Skeletal muscle satellite cell (primary cell): ENCODE data around the gene FAM186B.

Experiments used
- H3K27me3 ChIP-seq: 2 replicates; pipeline ENCODE4 v1.7.0; 2013; ENCODE audit warnings: low read length; ENCODE audit not compliant: control insufficient read depth, insufficient read depth
- H3K36me3 ChIP-seq: 2 replicates; pipeline ENCODE4 v1.7.0; 2013; ENCODE audit warnings: mild to moderate bottlenecking, control low read depth, low read length; ENCODE audit not compliant: insufficient read depth
- H3K4me1 ChIP-seq: 2 replicates; pipeline ENCODE4 v1.7.0; 2013; ENCODE audit warnings: low read length; ENCODE audit not compliant: control insufficient read depth, insufficient read depth
- H3K4me2 ChIP-seq: 2 replicates; pipeline ENCODE4 v1.7.0; 2013; ENCODE audit warnings: mild to moderate bottlenecking, low read length
- H3K4me3 ChIP-seq: 2 replicates; pipeline ENCODE4 v1.7.0; 2013; ENCODE audit warnings: low read length
- H3K9ac ChIP-seq: 2 replicates; pipeline ENCODE4 v1.7.0; 2013; ENCODE audit warnings: mild to moderate bottlenecking, low read depth, low read length, moderate library complexity
- H3K9me3 ChIP-seq: replicated peaks from 2 replicates; pipeline ENCODE4 v1.7.0; 2013; ENCODE audit warnings: mild to moderate bottlenecking, control low read depth, low read length

FAM186B gene

GRCh38 chr12:49633703-49634345 lies 28.4 kb upstream of the FAM186B start:
- Histone ChIP-seq H3K36me3 (peaks cover 13% of the 10 kb centered on the region), H3K9ac (no peak overlapping the region), H3K27me3 (no peaks in the 10 kb centered on the region), H3K4me2 (no peak overlapping the region), H3K4me1 (no peaks in the 10 kb centered on the region), H3K4me3 (no peak overlapping the region), H3K9me3 (no peaks in the 10 kb centered on the region)

- Histone ChIP-seq H3K9ac (no peak overlapping the region), H3K9me3 (no peaks in the 10 kb centered on the region), H3K36me3 (peaks cover 9% of the 10 kb centered on the region)
Measured at GRCh38 chr12:49632986-49633702, 27.7 kb upstream of the FAM186B start.

GRCh38 chr12:49632401-49632800 lies 27.0 kb upstream of the FAM186B start:
- no peaks in the 10 kb centered on the region for H3K9me3 ChIP-seq
- H3K36me3 ChIP-seq, result peaks cover 9% of the 10 kb centered on the region

More at GRCh38 chr12:49632986-49633702, 27.7 kb upstream of the FAM186B start:
- H3K4me3 ChIP-seq, result no peak overlapping the region
- no peaks in the 10 kb centered on the region for H3K27me3 ChIP-seq
- peaks cover under 1% of the 10 kb centered on the region for H3K4me1 ChIP-seq
- no peak overlapping the region for H3K4me2 ChIP-seq

DNA sequence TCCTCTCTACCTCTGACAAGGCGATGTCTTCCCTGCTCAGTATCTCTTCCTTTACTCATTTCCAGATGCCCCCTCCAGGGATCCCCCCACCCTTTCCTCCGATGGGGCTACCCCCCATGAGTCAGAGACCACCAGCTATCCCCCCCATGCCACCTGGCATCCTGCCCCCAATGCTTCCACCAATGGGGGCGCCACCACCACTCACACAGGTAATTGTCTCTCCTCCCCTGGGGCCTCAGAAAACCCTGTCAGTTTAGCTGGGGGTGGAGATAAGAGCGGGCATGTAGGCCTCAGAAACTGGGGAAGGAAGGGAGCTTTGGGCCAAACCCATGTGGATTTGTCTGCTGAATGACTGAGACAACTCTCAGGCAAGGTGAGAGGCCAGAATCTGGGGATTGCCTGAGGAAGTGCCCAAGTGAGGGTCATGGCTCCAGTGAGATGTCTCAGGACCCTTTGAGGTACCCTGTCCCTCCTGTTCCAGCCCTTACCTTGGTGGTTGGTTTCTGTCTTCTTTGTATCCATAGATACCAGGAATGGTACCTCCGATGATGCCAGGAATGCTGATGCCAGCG lies 26.0 kb upstream of the FAM186B start:
- Histone ChIP-seq H3K36me3 (peaks cover 9% of the 10 kb centered on the region), H3K9ac (no peak overlapping the region), H3K9me3 (no peaks in the 10 kb centered on the region), H3K4me3 (no peak overlapping the region), H3K27me3 (no peaks in the 10 kb centered on the region), H3K4me2 (no peak overlapping the region), H3K4me1 (peaks cover 10% of the 10 kb centered on the region)

More at GRCh38 chr12:49632401-49632800, 27.0 kb upstream of the FAM186B start:
- Histone ChIP-seq H3K4me2 (no peak overlapping the region), H3K9ac (no peak overlapping the region), H3K27me3 (no peaks in the 10 kb centered on the region), H3K4me1 (peaks cover 8% of the 10 kb centered on the region), H3K4me3 (no peak overlapping the region)

DNA sequence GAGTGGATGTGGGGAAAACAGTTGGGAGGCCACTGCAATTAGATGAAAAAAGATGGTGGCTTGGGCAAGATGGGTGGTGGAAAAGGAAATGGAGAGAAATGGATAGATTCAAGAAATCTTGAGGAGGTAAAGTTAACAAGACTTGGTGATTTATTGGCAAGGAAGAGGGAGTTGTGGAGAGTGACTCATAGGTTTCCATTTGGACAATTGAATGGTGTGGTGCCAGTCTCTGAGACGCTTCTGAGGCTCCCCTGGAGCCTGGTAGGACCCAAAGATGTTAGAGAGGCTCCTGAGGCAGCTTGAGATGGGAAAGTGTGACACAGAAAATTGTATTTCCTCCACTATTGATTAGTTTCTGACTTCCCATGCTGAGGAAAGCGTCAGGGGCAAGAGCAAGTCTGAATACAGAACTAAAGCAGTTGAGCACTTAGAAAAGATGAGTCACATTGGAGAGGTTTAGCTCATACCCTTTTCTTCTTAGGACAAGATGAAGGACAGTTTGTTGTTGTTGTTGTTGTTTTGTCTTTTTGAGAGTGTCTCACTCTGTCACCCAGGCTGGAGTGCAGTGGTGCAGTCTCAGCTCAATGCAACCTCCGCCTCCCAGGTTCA lies 22.4 kb upstream of the FAM186B start:
- Histone ChIP-seq H3K27me3 (no peaks in the 10 kb centered on the region), H3K4me1 (peaks cover 17% of the 10 kb centered on the region), H3K9ac (no peak overlapping the region), H3K36me3 (peaks cover 5% of the 10 kb centered on the region), H3K4me2 (peak overlapping the region; percentile 55), H3K4me3 (peak overlapping the region; percentile 44), H3K9me3 (no peaks in the 10 kb centered on the region)

DNA sequence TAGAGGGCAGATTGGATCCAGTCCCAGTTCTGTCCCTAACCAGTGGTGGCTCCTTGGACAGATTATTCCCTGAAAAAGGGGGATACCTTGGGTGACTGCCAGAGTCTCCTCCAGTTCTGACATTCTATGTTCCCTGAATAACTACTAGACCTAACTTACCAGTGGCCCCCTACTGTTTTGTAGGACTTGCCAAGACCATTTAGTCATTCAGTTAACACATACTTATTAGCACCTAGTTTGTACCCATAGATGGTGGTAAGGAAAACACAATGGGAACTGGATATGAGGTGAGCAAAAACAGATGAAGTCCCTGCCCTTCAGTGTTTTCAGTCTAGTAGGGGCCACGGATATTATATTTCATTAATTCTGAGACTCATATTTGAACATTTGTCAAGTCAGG lies 21.4 kb upstream of the FAM186B start:
- Histone ChIP-seq H3K4me2 (no peak overlapping the region), H3K9me3 (no peaks in the 10 kb centered on the region), H3K4me1 (peaks cover 25% of the 10 kb centered on the region), H3K27me3 (no peaks in the 10 kb centered on the region), H3K4me3 (no peak overlapping the region), H3K9ac (no peak overlapping the region), H3K36me3 (peaks cover 4% of the 10 kb centered on the region)

DNA sequence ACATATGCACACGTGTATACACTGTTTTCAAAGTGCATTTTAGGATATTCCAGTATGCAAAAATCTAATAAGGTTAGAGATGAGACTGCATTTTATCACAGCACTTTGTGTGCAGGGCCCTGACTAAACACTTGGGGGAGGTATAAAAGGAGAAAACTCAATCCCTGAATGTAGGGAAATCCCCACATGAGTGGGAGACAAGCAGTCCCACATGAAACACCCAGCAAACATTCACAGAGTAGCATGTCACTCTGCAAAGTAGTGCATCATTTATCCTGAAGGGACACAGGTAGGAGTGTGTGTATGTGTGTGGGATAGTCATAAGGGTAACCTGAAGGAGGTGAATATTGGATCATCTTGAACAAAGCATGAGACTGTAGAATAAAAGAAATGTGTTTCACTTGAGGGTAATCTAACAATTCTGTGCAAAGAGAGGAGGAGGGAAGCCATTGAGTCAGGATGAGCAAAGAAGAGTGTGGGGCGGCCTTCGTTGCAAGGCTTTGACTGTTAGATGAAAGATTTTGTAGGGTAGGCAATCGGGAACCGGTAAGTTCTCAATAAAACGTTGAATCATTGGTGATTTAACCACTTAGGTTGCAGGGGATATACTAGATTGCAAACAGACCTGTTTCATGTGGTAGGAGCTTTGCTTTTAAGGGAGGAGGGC lies 20.9 kb upstream of the FAM186B start:
- H3K27me3 ChIP-seq, result peaks cover under 1% of the 10 kb centered on the region
- H3K36me3 ChIP-seq, result no peaks in the 10 kb centered on the region
- no peak overlapping the region for H3K4me2 ChIP-seq
- H3K4me3 ChIP-seq, result no peak overlapping the region
- peaks cover 28% of the 10 kb centered on the region for H3K4me1 ChIP-seq
- H3K9me3 ChIP-seq, result no peaks in the 10 kb centered on the region
- H3K9ac ChIP-seq, result no peak overlapping the region

DNA sequence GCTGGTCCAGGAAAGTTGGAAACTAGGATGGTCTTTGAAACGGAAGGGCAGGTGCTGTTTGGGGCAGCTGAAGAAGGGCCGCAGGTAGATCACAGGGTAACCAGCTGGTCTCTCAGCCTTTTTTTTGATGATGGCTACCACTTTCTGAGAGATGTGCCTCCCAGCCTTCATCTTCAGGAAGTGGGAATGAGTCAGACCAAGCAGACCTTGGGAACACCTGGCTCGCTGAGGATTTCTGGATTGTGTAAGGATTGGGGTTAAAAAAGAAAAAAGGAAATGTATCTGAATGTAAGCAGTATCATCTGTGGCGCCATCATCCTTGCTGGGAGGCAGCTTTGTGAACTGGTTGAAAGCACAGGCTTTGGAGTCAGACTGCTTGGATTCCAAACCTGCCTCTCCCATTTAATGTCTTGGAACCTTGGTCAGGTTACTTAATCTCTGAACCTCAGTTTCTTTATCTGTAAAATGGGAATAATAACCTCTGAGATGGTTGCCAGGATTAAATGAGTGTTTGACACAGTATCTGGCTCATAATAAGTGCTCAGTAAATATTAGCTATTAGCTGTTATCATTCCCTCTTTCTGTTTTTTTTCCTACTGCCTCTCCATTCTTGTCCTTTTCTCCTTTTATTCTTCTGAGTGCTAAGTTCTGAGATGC lies 19.6 kb upstream of the FAM186B start:
- Histone ChIP-seq H3K4me1 (peaks cover 28% of the 10 kb centered on the region), H3K4me3 (no peak overlapping the region), H3K36me3 (no peaks in the 10 kb centered on the region), H3K27me3 (peaks cover 3% of the 10 kb centered on the region), H3K4me2 (no peak overlapping the region), H3K9me3 (no peaks in the 10 kb centered on the region), H3K9ac (no peak overlapping the region)

DNA sequence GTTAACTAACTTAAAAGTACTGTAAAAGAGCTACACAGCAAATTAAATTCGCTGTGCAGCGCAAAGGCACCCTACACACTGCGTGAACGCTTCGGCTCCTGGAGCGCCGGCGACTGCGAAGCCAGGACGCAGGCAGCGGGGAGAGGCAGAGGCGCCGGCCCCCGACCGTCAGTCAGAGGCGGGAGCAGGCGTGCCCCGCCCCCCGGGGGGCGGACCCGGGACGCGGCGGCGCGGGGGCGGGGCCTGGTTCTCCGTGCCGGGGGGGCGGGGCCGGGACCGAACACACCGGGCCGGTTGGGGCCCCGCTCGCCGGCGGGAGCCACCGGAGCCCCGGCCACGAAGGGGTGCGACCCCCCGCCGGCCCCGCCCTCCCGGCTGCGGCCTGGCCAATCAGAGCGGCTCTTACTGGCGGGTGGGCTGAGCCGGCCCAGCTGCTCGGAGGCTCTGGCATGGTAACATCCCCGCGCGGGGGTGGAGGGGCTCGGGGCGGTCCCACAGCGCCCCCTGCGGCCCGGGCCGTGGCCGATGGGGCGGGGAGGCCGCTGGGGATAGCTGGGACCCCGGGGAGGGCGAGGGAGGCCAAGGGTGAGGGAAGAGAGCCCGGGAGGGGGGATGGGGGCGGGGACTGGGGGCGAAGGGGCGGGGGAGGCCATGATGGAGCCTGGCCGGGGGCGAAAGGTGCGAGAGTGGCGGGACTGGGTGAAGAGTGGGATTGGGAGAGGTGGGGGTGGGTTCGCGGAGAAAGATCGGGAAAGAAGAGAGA lies 17.9 kb upstream of the FAM186B start, which contains the start of gene PRPF40B:
PRPF40B (plus strand) TSS at position 420 of the 763 bp plus-strand sequence; CDS start at position 450, 30 bp downstream.
- Histone ChIP-seq H3K4me3 (peak within 1 kb of the TSS; percentile 74), H3K9me3 (no peaks in the 10 kb centered on the region), H3K27me3 (peaks cover 14% of the 10 kb centered on the region), H3K4me2 (peak within 1 kb of the TSS; percentile 85), H3K36me3 (no peaks in the 10 kb centered on the region), H3K4me1 (peaks cover 28% of the 10 kb centered on the region), H3K9ac (peak within 1 kb of the TSS; percentile 78)

GRCh38 chr12:49622501-49623141 lies 17.2 kb upstream of the FAM186B start:
- peaks cover 20% of the 10 kb centered on the region for H3K27me3 ChIP-seq
- H3K4me2 ChIP-seq, result peak overlapping the region; percentile 85
- H3K9me3 ChIP-seq, result no peaks in the 10 kb centered on the region
- H3K4me3 ChIP-seq, result peak overlapping the region; percentile 74
- peaks cover 22% of the 10 kb centered on the region for H3K4me1 ChIP-seq
- H3K36me3 ChIP-seq, result no peaks in the 10 kb centered on the region
- peak overlapping the region; percentile 78 for H3K9ac ChIP-seq
